ENCODE results near the gene RIGI.
"Not testable (repeated sequence)": the region's sequence is repeated elsewhere in the genome, so short reads cannot be mapped to it uniquely, and the experiment has no call there.

Gene RIGI

DNA sequence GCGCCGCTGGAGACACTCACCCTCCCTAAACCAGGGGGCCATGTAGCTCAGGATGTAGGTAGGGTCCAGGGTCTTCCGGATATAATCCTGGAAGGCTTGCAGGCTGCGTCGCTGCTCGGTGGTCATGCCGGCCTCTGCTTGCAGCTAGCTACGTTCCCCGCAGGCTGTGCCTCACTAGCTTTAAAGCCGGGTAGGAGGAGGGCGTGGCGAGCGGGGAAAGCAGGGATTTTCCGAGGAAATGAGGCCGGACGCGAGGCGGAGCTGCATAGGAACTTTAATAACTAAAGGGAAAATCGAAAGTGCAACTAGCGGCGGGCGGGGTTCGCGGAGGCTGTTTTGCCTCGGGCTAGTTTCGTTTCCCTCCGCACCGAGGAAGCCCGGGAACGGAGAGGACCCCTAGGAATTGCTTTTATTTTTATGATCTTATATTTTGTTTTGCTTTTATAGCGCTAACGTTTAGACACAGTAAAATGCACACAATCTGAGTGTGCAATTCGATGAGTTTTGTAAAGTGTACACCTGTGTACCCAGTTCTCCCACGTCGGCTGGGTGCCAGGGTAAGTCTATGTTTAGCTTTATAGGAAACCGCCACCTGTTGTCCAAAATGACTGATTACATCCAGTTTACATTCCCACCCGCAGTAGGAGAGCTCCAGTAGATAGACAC, at the start of gene RIGI:
Gene RIGI (minus strand): TSS at position 156 of the 666 bp plus-strand sequence. CDS start 30 bp downstream, at position 126.
- peak; percentile 40 to 72 (median 71) for DNase-seq (ENCODE audit: low read depth in 3 of 3)

DNA sequence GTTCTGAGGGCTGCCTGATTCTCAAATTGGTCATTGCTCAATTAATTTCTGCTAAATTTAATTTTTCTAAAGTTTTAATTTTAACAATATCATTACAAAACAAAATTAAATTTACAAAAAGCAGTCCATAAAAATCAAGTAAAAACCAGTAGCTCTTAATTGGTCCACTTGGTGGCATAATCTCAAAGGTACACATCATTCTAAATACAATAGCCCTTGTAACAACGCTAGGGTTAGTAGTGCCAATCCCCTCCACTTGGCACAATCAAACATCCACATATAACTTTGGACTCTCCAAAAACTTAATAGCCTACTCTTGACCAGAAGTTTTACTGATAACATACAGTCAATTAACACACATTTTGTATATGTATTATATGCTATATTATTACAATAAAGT, 48.9 kb upstream of the RIGI start:
- DNase-seq (ENCODE audit: low read depth in 3 of 3): no peak

DNA sequence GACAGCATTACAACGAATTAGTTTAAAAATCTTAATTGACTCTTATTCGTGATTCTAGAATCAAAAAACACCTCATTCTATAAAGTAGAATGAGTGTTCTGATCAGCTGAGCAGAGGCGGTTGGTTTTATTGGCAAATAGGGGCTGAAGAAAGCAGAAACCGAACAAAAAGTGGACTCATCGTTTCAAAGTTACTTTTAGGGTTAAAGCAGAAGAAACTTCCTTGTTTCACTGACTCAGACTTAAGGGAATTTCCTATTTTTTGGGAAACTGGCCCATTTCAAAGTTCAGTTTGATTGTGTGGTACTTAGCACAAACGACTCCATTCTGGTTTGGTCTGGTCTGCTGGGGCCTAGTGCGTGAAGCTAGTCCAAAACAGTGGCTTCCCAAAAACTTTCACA, 47.8 kb upstream of the RIGI start:
- no peak for DNase-seq (ENCODE audit: low read depth in 3 of 3)

DNA sequence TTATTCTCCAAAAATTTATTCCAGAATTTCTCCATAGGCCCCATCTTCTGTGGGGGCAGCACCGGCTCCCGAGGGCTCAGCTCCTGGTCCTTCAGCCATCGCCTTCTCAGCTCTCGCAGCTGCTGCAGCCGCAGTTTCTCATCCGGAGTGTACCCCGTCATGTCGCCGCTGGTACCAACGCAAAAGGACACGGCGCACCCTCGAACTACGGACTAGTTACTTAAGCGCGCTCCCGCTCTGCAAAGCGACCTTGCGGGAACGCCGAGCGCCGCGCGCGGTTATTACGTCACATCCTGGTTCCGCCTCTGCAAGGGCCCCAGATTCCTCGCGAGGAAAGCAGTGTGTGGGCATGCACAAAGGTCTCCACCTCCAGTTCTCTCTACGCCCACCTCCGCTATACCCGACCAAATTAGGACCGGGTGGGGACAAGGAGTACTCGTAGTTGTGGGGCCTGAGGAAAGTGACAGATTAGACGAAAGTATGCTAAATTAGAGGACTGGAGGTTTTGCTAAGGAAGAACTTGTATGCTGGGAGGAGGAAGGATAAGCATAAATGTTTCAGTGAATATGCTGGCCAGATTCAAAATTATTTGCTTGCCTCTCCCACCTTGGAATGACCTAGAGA, 47.0 kb upstream of the RIGI start, which contains the start of gene NDUFB6:
Gene NDUFB6 (minus strand): TSS at position 260 of the 624 bp plus-strand sequence. CDS start 99 bp downstream, at position 161.
- DNase-seq (ENCODE audit: low read depth in 3 of 3): peak; percentile 86 to 93 (median 91)

DNA sequence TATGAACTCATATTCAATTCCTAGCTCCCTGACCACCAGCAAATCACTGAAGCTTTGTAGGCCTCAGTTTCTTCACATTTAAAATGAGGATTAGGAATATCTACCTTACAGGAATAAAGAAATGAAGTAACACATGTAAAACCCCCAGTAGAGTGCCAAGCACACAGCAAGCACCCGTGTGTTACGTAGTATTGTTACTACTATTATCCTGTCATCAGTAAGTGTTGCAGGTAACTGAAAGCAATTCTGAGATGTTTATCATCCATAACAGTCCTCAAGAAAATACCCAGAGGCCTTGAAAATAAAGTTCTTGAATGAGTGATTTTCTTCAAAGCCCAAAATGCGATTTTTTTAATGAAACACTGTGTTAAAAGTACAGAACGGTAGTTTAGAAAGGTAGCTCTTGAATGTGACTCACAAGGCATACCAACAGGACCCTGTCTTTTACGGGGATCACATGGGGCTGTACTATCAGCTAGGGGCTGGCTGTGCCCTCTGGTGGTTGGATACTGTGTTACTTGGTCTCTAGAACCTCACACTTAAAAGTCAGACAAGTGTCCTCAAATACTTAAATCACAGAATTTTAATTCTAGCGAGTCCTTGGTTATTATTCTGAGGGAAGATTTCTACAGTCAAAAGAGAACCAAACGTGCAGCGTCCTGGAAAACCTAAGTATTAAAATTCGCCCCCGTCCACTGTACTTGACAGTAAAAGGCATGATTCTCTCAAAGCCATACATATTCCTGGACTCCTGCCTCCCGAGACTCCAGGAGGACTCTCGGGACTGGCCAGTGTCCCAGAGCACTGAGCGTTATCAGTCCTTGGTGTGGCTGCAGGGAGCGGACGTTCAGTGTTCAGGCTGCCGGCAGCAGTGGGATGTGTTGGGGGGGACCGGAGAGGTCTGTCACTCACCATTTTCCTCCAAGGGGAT, 46.2 kb upstream of the RIGI start:
- peak in 2 of 3 experiments; percentile 61 to 68 for DNase-seq (ENCODE audit: low read depth in 3 of 3)

DNA sequence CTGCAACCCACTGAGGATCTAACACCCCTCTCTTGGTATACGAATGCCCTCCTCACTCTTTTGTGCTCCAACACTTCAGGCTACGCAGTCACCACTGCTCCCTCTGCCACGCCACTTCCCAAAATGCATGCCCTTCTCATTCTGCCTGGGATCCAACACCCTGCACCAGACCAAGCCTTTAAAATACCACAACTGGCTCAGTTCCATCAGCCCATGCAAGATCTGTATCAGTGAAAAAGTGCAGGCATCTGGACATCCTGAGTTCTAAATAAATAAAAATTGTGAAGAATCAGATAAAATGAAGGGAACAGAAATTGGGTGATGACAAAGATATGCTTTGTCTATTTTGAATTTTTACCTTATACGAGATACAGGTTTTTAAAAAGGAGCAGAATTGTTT, 44.3 kb upstream of the RIGI start:
- no peak for DNase-seq (ENCODE audit: low read depth in 3 of 3)

DNA sequence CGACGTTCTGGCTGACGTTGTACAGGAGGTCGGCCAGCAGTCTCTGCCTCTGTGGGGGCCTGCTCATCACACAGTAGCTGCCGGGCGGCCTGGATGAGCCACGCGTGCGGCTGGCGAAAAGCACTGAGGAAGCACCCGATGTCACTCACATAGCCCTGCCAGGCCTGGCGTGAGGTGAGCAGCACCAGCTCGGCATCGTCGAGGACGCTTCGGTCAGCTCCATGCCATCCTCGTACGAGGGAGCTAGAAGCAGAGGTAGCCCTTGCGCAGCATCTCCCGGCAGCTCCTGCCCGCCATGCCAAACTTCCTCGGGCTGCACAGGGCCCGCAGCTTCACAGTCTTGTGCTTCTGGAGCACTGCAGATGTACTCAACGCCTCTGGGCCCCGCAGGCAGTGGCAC, 40.8 kb upstream of the RIGI start:
- no peak for DNase-seq (ENCODE audit: low read depth in 3 of 3)

DNA sequence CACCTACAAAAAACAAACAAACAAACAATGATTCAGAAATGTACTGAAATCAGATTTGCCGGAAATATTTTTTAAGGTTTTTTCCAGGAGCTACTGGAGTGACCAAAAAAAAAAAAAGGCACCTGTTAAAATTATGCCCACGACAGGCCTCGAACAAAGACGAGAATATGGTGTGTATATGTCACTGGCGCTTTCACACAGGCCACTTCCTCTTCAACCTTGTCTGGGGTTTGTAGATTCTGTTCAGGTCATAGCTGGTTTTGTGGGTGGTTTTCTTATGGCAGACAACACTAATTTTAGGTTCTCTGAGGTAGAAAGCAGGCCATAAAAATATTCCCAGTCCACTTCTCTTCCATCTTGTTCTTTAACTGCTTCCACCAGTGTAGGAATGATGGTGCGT, 40.0 kb upstream of the RIGI start:
- DNase-seq (ENCODE audit: low read depth in 3 of 3): no peak

DNA sequence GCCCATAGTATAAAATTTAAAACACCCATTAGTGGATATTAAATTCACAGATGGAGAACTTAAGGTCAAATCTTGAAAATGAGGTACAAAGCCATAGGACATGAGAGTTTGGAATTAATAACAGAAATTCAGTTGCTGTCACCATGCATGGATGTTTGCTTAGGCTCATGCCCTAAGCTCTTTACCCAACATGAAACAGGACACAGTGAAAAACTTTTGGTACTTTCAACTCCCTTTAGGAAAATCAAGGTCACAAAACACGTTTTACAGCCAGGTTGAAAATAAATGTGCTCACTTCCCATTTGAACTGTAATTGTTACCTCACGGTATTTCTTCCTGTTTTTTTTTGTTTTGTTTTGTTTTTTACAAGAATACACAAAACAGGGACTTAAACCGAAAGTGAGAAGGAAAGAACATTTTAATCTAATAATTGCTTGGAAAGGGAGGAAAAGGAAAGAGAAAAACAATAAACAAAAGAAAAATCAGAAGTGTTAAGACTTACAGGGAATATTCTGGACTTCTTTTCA, 32.5 kb upstream of the RIGI start:
- no peak for DNase-seq (ENCODE audit: low read depth in 3 of 3)

DNA sequence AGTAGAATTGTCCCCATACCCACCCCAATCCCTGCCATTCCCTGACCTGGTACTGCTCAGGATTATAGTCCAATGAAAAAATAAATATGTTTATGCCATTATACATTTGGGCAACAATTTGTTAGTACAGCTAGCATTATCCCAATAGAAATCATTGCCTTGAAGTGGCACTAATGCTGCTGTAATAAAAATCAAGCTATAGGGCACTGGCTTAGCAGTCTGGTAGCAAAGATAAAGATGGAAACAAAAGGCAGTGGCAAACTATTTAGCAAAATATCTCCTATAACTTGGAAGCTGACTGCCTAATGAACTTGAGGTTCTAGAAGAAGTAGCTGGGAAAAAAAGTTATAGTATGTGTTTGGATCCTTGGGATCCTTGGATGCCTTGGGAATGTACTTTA, 28.6 kb upstream of the RIGI start:
- DNase-seq (ENCODE audit: low read depth in 3 of 3): no peak

DNA sequence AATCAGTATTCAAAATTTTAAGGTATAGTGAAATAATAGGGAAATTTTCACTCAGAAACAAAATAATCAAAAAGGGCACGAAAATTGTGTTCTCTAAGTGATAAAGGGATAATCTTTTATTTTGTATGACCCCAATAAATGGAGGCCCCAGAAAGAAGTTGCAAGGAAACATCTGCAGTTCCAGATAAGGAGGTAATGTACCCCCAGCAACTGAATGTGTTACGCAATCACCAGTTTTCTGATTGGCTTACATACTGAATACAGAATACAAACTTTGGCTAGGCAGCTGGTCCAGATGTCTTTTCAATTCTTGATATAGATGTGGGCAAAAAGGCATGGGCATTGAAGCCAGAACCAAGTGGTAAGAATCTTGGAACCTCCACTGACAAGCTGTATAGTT, 28.1 kb upstream of the RIGI start:
- no peak for DNase-seq (ENCODE audit: low read depth in 3 of 3)

DNA sequence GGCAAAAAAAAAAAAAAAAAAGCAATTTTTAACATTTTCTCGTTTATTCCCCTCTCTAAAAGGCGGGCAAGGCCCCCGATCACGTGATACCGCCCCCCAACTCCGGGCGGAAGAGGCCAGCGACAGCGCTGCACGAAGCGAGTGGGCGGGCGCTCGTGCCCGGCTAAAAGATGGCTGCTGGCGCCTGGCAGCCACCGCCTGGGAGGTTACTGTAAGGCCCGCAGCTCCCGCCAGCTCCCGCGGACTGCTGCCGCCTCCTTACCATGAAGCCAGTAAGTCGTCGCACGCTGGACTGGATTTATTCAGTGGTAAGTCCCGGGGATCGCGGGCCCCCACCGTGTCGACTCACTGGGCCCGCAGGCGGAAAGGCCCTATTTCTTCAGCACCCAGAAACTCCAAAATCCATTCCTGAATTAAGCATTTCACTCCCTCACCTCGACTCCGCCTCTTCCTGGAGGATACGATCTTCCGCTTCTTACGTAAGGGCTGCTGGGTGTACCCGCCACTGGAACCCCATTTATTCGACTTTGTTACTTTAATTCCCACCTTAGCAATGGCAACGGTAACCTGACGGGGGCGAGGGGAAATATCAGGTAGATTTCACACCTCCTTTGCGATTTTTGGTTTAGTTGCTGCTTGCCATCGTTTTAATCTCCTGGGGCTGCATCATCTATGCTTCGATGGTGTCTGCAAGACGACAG, 26.3 kb upstream of the RIGI start, which contains the start of the genes SMIM27 and TOPORS:
Gene SMIM27 (plus strand): TSS at position 156 of the 701 bp plus-strand sequence. CDS start 108 bp downstream, at position 264.
Gene TOPORS (minus strand): TSS at position 415 of the 701 bp plus-strand sequence. CDS start 150 bp downstream, at position 265.
- DNase-seq (ENCODE audit: low read depth in 3 of 3): peak; percentile 83 to 88 (median 83)

DNA sequence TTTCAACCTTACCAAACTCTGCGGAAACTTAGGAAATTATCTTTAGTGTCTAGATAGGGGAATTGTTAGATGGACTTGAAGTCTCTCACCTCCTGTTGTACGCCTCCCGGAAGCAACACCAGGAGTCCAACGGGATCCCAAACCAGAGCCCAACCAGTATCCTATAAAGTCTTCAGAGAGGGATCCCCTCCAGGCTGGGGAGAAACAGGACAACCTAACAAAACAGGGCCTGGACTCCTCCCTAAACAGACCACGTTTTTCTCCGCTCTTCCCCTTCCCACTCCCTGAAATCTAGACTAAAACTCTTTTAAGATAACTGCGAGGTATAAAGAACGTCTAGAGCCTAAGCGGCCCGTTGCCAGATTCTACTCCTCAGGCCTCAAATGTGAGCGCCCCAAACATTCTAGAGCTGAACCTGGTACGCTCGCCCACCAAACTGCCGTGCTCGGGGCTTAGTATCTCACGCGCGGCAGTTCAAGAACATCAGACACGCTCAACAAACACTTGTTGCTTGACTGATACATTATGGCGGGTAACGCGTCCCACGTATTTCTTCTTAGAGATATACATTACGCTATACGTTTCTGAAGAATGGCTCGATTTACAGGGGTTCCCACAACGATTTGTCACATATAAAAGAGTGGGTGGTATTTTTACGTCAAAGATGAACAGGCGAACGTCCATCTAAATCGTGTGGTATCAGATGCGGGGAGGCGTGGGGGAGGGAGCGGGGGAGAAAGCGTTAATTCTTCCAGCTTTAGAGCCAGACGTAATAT, 25.5 kb upstream of the RIGI start:
- DNase-seq (ENCODE audit: low read depth in 3 of 3): peak in 2 of 3 experiments; percentile 19 to 25

DNA sequence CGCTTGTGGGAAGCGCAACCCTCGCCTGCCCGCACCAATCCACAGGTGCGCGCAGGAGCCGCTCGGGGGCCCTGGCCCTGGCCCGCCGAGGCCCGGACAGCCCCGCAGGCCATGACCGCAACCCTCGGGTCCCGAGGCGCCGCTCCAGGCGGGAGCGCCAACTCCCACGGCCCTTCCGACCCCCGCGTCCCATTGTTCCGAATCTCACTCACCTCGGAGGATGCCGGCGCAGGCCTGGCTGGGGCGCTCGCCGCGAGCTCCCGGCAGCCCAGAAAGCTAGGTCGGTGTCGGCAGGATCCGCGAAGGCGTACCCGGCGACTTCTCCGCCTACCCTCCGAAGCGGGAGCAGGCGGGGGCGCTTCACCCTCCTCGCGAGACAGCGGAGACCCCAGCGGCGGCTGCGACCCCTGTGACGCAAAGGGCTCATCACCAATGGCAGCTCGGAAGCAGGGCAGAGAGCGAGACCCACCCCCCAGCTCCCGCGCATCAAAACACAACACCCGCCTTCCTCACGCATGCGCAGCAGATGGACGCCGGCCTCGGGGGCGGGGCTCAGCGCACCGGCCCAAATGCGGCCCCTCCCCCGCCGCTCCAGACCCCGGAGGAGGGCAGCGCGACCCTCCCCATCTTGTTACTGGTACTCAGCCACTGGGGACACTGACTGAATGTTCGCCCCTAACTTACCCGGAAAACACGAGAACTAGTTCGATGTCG, 24.7 kb upstream of the RIGI start:
- peak; percentile 87 to 91 (median 89) for DNase-seq (ENCODE audit: low read depth in 3 of 3)

DNA sequence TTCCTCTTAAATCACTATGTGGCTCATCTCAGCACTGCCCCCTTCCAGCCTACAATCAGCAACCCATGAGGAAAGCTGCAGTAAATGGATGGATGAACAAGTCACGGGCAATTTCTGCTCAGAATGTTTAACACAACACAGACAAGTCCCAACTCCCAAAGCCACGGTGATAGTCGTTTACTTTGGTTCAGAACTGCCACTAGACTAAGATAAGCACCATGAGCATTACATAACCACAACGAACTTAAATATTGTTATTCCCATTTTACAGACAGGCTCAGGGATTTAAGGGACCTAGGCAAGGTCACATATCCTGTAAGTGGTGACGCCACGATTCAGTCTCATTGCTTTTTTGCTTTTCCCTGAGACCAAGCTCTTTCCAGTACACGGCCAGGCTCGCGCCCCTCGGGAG, 24.2 kb upstream of the RIGI start:
- DNase-seq (ENCODE audit: low read depth in 3 of 3): no peak

DNA sequence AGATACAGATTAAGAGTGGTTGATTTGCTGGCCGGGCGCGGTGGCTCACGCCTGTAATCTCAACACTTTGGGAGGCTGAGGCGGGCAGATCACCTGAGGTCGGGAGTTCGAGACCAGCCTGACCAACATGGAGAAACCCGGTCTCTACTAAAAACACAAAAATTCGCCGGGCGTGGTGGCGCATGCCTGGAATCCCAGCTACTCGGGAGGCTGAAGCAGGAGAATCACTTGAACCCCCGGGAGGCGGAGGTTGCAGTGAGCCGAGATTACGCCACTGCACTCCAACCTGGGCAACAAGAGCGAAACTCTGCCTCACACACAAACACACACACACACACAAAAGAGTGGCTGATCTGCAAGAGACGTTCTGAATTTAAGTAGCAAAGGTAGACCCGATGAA, 22.2 kb upstream of the RIGI start:
- DNase-seq (ENCODE audit: low read depth in 3 of 3): not testable (repeated sequence)

DNA sequence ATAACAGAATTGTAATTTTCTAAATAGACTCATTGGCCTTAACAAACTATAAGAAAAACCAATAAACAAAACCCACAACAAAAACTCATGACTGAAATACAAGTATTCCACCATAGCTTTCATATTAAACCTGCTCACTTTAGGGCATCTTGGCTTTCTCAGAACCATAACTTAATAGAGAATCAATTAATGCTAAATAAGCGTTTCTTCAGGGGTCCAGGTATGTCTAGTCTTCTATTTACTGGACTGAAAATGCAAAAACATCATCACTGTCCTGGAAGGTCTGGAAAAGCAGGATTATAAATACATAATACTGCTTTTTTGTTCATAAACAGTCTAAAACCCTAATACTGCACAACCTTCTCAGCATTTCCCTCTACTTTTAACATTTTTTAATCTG, 19.9 kb upstream of the RIGI start:
- DNase-seq (ENCODE audit: low read depth in 3 of 3): no peak

DNA sequence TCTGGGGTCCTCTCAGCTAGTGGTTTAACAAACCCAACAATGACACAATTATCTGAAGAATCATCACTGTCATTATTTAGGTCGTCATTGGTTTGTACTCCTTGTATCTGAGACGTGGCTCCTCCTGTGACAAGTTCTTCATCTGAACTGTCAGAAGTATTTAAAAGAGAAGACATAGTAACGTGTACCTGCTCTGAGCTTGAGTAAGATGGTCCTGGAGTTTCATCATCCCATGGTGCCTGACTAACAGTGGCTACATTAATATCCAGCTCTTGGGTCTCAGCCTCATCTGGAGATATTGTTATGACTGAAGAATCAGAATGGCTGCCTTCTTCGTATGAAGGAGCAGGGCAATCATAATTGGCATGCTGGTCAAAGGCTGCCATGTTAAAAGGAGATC, 17.1 kb upstream of the RIGI start:
- no peak for DNase-seq (ENCODE audit: low read depth in 3 of 3)

DNA sequence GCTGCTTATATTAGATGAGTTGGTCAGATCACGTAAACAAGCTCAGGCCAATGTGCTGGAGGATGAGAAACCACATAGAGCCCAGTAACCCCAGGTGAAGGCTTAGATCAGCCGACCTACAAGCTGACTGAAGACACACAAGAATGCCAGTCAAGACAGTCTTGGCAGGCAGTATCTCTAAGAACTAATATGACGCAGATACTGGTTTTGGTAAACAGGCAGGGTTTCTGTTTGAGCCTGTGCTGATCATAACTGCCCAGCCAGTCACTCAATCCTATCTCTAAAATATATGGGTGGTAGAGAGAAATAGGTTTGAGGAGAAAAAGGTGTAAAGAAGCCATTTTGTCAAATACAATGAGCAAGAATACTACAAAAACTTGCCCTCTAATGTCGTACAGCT, 7.8 kb upstream of the RIGI start:
- no peak for DNase-seq (ENCODE audit: low read depth in 3 of 3)

DNA sequence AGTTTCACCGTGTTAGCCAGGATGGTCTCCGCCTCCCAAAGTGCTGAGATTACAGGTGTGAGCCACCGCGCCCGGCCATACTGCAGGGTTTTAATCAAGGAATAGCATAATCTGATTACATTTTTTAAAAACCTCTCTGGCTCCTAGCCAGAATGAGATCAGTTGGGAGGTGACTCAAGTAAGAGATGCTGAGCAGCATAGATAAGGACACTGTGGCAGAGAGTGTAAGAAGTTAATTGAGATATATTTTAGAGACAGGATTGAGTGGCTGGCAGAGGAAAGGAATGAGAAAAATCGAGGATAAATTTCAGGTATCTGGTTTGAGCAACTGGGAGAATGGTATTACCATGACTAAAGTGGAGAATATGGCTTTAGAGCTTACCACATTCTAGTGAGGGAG, 7.3 kb upstream of the RIGI start:
- DNase-seq (ENCODE audit: low read depth in 3 of 3): no peak

Data from stimulated activated CD4-positive, alpha-beta T cell treated with anti-CD3 and anti-CD28 coated beads, TNF-alpha, amount 100 ng/mL, for 4 hours (primary cell).